ENCODE measurements around the gene DNMT3B. TPM values are rescaled to one million over a fixed set of nuclear protein-coding genes. Genes with fewer than 3 reads are reported as not detected.

The DNMT3B gene
- total RNA-seq, 2 experiments from 2014 or later, result 9.0 to 10.0 TPM

GRCh38 chr20:32810941-32811340 is 48.8 kb downstream of the DNMT3B start:
- no peaks in the 10 kb centered on the region for H3K4me1 Mint-ChIP-seq (ENCODE audit: low read depth)
- DNase-seq, result no peak
- CTCF ChIA-PET, result no interaction called here
- H3K9me3 Mint-ChIP-seq (ENCODE audit: insufficient read depth), result no peaks in the 10 kb centered on the region
- no peak overlapping the region for H3K27ac Mint-ChIP-seq
- peaks cover 14% of the 10 kb centered on the region for H3K36me3 Mint-ChIP-seq (ENCODE audit: low read depth)
- ATAC-seq, result no peak
- POLR2A ChIA-PET, result no interaction called here
- no peaks in the 10 kb centered on the region for H3K27me3 Mint-ChIP-seq (ENCODE audit: low read depth)
- H3K4me3 Mint-ChIP-seq, result no peak overlapping the region

GRCh38 chr20:32811886-32812285 is 49.7 kb downstream of the DNMT3B start:
- POLR2A ChIA-PET, result no interaction called here
- no peak for ATAC-seq
- H3K9me3 Mint-ChIP-seq (ENCODE audit: insufficient read depth), result no peaks in the 10 kb centered on the region
- H3K4me1 Mint-ChIP-seq (ENCODE audit: low read depth), result no peaks in the 10 kb centered on the region
- H3K36me3 Mint-ChIP-seq (ENCODE audit: low read depth), result peaks cover 11% of the 10 kb centered on the region
- CTCF ChIA-PET, result interaction anchor here (1.1 kb wide), 1 partner anchor 90 kb away, joined by 3 read pairs; no protein-coding TSS in a partner anchor
- H3K4me3 Mint-ChIP-seq, result no peak overlapping the region
- no peaks in the 10 kb centered on the region for H3K27me3 Mint-ChIP-seq (ENCODE audit: low read depth)
- no peak for DNase-seq
- no peak overlapping the region for H3K27ac Mint-ChIP-seq

GRCh38 chr20:32819992-32820697 is 58.0 kb downstream of the DNMT3B start:
- H3K4me1 Mint-ChIP-seq (ENCODE audit: low read depth), result peaks cover 38% of the 10 kb centered on the region
- H3K9me3 Mint-ChIP-seq (ENCODE audit: insufficient read depth), result no peaks in the 10 kb centered on the region
- DNase-seq, result peak; percentile 84
- H3K27ac Mint-ChIP-seq, result peak overlapping the region; percentile 99
- ATAC-seq, result peak; percentile 83
- no peaks in the 10 kb centered on the region for H3K27me3 Mint-ChIP-seq (ENCODE audit: low read depth)
- peaks cover 30% of the 10 kb centered on the region for H3K36me3 Mint-ChIP-seq (ENCODE audit: low read depth)
- CTCF ChIA-PET, result interaction anchor here (0.6 to 2.7 kb wide), 10 partner anchors 10 to 296 kb away, joined by 3 to 11 read pairs (median 4); partner anchors contain the start of gene C20orf203
- peak overlapping the region; percentile 96 for H3K4me3 Mint-ChIP-seq
- POLR2A ChIA-PET, result interaction anchor here (0.7 to 1.6 kb wide), 12 partner anchors 10 to 285 kb away, joined by 3 to 6 read pairs (median 3); no protein-coding TSS in a partner anchor

GRCh38 chr20:32820698-32821377 is 58.7 kb downstream of the DNMT3B start:
- Mint-ChIP-seq H3K9me3 (ENCODE audit: insufficient read depth) (no peaks in the 10 kb centered on the region), H3K36me3 (ENCODE audit: low read depth) (peaks cover 35% of the 10 kb centered on the region), H3K4me1 (ENCODE audit: low read depth) (peaks cover 40% of the 10 kb centered on the region), H3K27ac (peak overlapping the region; percentile 99), H3K27me3 (ENCODE audit: low read depth) (no peaks in the 10 kb centered on the region), H3K4me3 (peak overlapping the region; percentile 96)
- ChIA-PET CTCF (interaction anchor here (0.6 to 2.7 kb wide), 11 partner anchors 9 to 297 kb away, joined by 3 to 11 read pairs (median 3); partner anchors contain the start of gene C20orf203), POLR2A (interaction anchor here (0.7 to 1.6 kb wide), 11 partner anchors 9 to 285 kb away, joined by 3 to 6 read pairs (median 3); no protein-coding TSS in a partner anchor)
- ATAC-seq (peak; percentile 0), DNase-seq (peak; percentile 37)

GRCh38 chr20:32822225-32822624 is 60.0 kb downstream of the DNMT3B start:
- peaks cover 40% of the 10 kb centered on the region for H3K4me1 Mint-ChIP-seq (ENCODE audit: low read depth)
- POLR2A ChIA-PET, result interaction anchor here (1.3 kb wide), 1 partner anchor 124 kb away, joined by 3 read pairs; no protein-coding TSS in a partner anchor
- H3K9me3 Mint-ChIP-seq (ENCODE audit: insufficient read depth), result no peaks in the 10 kb centered on the region
- H3K27ac Mint-ChIP-seq, result no peak overlapping the region
- H3K4me3 Mint-ChIP-seq, result peak overlapping the region; percentile 96
- CTCF ChIA-PET, result interaction anchor here (1.0 kb wide), 3 partner anchors 8 to 274 kb away, joined by 3 to 6 read pairs (median 3); no protein-coding TSS in a partner anchor
- H3K36me3 Mint-ChIP-seq (ENCODE audit: low read depth), result peaks cover 42% of the 10 kb centered on the region
- ATAC-seq (no peak), DNase-seq (no peak)
- no peaks in the 10 kb centered on the region for H3K27me3 Mint-ChIP-seq (ENCODE audit: low read depth)

GRCh38 chr20:32823078-32823477 is 60.9 kb downstream of the DNMT3B start:
- H3K27me3 Mint-ChIP-seq (ENCODE audit: low read depth), result no peaks in the 10 kb centered on the region
- H3K9me3 Mint-ChIP-seq (ENCODE audit: insufficient read depth), result no peaks in the 10 kb centered on the region
- H3K36me3 Mint-ChIP-seq (ENCODE audit: low read depth), result peaks cover 49% of the 10 kb centered on the region
- CTCF ChIA-PET, result interaction anchor here (1.0 kb wide), 1 partner anchor 14 kb away, joined by 3 read pairs; no protein-coding TSS in a partner anchor
- DNase-seq, result peak; percentile 27
- no peak overlapping the region for H3K4me3 Mint-ChIP-seq
- POLR2A ChIA-PET, result no interaction called here
- no peak for ATAC-seq
- peaks cover 38% of the 10 kb centered on the region for H3K4me1 Mint-ChIP-seq (ENCODE audit: low read depth)
- H3K27ac Mint-ChIP-seq, result peak overlapping the region; percentile 33

DNA sequence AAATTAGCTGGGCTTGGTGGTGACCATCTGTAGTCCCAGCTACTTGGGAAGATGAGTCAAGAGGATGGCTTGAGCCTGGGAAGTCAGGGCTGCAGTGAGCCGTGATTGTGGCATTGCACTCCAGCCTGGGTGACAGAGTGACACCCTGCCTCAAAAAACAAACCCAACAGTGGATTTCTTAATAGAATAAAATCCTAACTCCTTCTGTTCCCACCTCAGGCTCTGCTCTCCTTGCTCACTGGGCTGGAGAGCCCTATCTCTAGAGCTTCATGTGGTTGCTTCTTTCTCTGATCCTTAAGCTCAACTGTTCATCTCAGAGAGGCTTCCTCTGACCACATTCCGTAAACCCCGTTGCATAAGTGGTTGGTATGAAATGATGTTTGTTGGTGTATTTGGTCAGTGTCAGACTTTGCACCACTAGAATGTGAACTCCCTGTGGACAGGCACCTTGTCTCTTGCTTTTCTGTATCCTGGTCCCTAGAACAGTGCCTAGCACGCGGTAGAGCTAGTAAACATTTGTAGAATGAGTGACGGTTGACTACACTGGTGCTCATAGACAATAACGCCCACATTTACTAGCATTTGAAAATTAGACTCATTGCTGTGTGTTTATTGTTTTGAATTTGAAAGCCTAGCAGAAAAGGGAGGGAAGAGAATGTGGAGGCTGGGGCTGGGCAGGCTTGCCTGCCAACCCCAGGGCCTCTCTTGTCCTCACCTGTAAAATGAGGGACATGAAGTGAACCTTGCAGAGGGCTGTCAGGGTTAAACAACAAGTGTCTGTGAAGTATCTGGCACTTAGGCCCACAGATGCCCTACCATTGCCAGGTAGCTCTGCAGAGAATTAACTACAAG is 61.8 kb downstream of the DNMT3B start:
- no peak overlapping the region for H3K4me3 Mint-ChIP-seq
- CTCF ChIA-PET, result no interaction called here
- H3K27me3 Mint-ChIP-seq (ENCODE audit: low read depth), result no peaks in the 10 kb centered on the region
- no peaks in the 10 kb centered on the region for H3K9me3 Mint-ChIP-seq (ENCODE audit: insufficient read depth)
- POLR2A ChIA-PET, result no interaction called here
- H3K4me1 Mint-ChIP-seq (ENCODE audit: low read depth), result peaks cover 39% of the 10 kb centered on the region
- H3K36me3 Mint-ChIP-seq (ENCODE audit: low read depth), result peaks cover 57% of the 10 kb centered on the region
- ATAC-seq (no peak), DNase-seq (no peak)
- peak overlapping the region; percentile 55 for H3K27ac Mint-ChIP-seq

DNA sequence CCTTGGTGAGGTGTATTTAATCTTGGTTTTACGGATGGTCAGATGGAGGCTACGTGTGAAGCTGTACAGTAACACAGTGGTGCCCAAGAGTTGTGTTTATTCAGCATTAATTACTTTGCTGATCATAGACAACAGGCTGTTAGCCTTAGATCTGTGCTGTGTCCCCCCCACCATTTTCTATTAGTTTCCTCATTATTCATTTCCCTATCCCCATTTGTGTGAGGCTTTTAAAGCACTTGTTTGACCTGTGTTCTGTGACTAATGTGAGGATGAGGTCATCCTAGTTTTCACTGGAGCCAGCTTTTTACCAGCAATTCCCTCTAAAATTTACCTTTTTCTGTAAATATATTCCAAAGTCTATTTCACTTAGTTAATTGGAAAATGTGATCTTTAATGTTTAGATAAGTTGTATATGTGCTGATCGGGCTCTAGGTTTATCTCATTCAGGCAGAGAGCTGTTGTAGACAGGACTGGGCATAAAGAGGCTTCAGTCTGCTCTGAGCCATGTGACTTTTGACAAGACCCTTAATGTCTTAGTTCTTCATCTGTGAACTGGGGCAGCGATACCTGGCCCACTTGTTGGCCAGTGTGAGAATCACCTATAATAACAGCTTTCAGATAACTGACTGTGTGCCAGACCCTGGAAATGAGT is 66.0 kb downstream of the DNMT3B start:
- ChIA-PET CTCF (interaction anchor here (0.9 to 2.4 kb wide), 2 partner anchors 38 to 157 kb away, joined by 3 to 6 read pairs; no protein-coding TSS in a partner anchor), POLR2A (interaction anchor here (0.6 kb wide), 1 partner anchor 30 kb away, joined by 3 read pairs; no protein-coding TSS in a partner anchor)
- Mint-ChIP-seq H3K27me3 (ENCODE audit: low read depth) (no peaks in the 10 kb centered on the region), H3K36me3 (ENCODE audit: low read depth) (peaks cover 69% of the 10 kb centered on the region), H3K4me3 (no peak overlapping the region), H3K4me1 (ENCODE audit: low read depth) (peaks cover 55% of the 10 kb centered on the region), H3K27ac (no peak overlapping the region), H3K9me3 (ENCODE audit: insufficient read depth) (no peaks in the 10 kb centered on the region)
- DNase-seq, result no peak
- ATAC-seq, result no peak

GRCh38 chr20:32829311-32830005 is 67.3 kb downstream of the DNMT3B start:
- Mint-ChIP-seq H3K27ac (peak overlapping the region; percentile 53), H3K27me3 (ENCODE audit: low read depth) (no peaks in the 10 kb centered on the region)
- CTCF ChIA-PET, result interaction anchor here (0.9 to 2.4 kb wide), 7 partner anchors 8 to 247 kb away, joined by 3 to 6 read pairs (median 5); partner anchors contain the start of genes C20orf203 and MAPRE1

DNA sequence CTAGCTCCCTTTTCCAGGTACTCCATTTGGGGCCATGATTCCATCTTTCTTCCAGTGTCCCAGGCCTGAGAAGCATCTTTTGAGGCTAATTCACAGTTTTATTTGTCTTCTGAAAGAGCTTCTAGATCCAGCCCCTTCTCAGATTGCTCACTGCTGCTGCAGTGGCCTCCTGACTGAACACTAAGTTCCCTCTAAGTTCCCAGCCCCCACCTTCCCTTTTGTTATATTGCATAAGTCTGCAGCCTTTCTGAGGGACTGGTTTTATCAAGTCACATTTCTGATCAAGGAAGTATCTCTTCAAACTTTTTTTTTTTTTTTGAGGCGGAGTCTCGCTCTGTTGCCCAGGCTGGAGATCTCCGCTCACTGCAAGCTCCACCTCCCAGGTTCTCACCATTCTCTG is 68.3 kb downstream of the DNMT3B start:
- Mint-ChIP-seq H3K4me1 (ENCODE audit: low read depth) (peaks cover 46% of the 10 kb centered on the region), H3K36me3 (ENCODE audit: low read depth) (peaks cover 70% of the 10 kb centered on the region), H3K4me3 (no peak overlapping the region), H3K27ac (peak overlapping the region; percentile 58), H3K9me3 (ENCODE audit: insufficient read depth) (no peaks in the 10 kb centered on the region), H3K27me3 (ENCODE audit: low read depth) (no peaks in the 10 kb centered on the region)
- ATAC-seq, result no peak
- ChIA-PET POLR2A (interaction anchor here (0.6 to 1.1 kb wide), 3 partner anchors 11 to 39 kb away, joined by 4 to 6 read pairs (median 5); partner anchors contain the start of gene MAPRE1), CTCF (interaction anchor here (0.9 to 2.4 kb wide), 7 partner anchors 9 to 246 kb away, joined by 3 to 6 read pairs (median 5); partner anchors contain the start of genes C20orf203 and MAPRE1)
- no peak for DNase-seq

More at GRCh38 chr20:32829311-32830005, 67.3 kb downstream of the DNMT3B start:
- Mint-ChIP-seq H3K36me3 (ENCODE audit: low read depth) (peaks cover 71% of the 10 kb centered on the region), H3K4me1 (ENCODE audit: low read depth) (peaks cover 49% of the 10 kb centered on the region), H3K4me3 (no peak overlapping the region), H3K9me3 (ENCODE audit: insufficient read depth) (no peaks in the 10 kb centered on the region)
- POLR2A ChIA-PET, result interaction anchor here (0.6 to 1.1 kb wide), 3 partner anchors 10 to 38 kb away, joined by 4 to 6 read pairs (median 5); partner anchors contain the start of gene MAPRE1
- ATAC-seq (no peak), DNase-seq (no peak)

Data from activated CD8-positive, alpha-beta T cell treated with anti-CD3 and anti-CD28 coated beads, Interleukin-2, amount 10 ng/mL, durations not matched to agents 7 days and 5 days (primary cell).